ENCODE results near the gene TENT5D. TPM values are rescaled to one million over a fixed set of nuclear protein-coding genes. Genes with fewer than 3 reads are reported as not detected.
"Not testable (repeated sequence)": the region's sequence is repeated elsewhere in the genome, so short reads cannot be mapped to it uniquely, and the experiment has no call there.

TENT5D gene
- not detected for total RNA-seq
- polyA plus RNA-seq, result not detected

DNA sequence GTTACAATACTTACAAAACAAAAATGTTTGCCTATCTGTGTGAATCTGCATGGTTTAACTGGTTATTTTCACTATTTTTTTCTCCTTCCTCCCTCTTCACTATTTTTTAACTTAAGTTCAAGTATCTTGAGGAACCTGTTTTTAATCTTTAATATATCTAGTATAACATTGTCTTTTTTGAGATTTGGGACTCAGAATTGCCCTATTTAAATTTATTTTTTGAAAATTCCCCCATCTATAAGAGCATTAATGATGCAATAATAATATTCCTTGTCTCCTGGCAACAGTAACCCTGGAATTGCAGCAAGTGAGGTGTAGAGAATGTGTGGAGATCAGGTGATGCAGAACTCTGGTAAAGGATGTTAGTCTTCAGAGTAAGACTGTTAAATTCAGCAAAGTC lies at the start of gene TENT5D:
TSS of gene TENT5D (plus strand) at position 301 of the 400 bp plus-strand sequence. CDS start 22,093 bp downstream, outside the sequence.
- Histone ChIP-seq H3K4me1 (ENCODE audit: control insufficient read depth in 4 of 4, insufficient read depth in 4 of 4, low read length in 3 of 4) (no peaks in the 10 kb centered on the region), H3K36me3 (ENCODE audit: control insufficient read depth in 4 of 4, insufficient read depth in 3 of 4, low read depth in 1 of 4, low read length in 3 of 4) (no peaks in the 10 kb centered on the region), H3K27me3 (ENCODE audit: control insufficient read depth in 4 of 4, insufficient read depth in 4 of 4, low read length in 3 of 4) (no peaks in the 10 kb centered on the region), H3K4me3 (ENCODE audit: low read depth in 1 of 3, low read length in 3 of 3) (no peak within 1 kb of the TSS), H3K9ac (ENCODE audit: low read depth in 1 of 2, low read length in 2 of 2) (no peak within 1 kb of the TSS), H3K27ac (ENCODE audit: low read depth in 1 of 2, low read length in 2 of 2) (no peak within 1 kb of the TSS), H3K9me3 (ENCODE audit: control insufficient read depth in 4 of 4, low read length in 3 of 4) (no peaks in the 10 kb centered on the region)
- no peak for DNase-seq (ENCODE audit: low spot score)
- TF ChIP-seq TAF1 (conservative IDR thresholded peaks at IDR 0.05) (no peak), FOXA2 (IDR thresholded peaks at IDR 0.05) (no peak), NR2F2 (IDR thresholded peaks at IDR 0.05) (no peak), YY1 (IDR thresholded peaks at IDR 0.05) (no peak), JUND (IDR thresholded peaks at IDR 0.05) (no peak), GABPA (IDR thresholded peaks at IDR 0.05 in 1 of 2, conservative IDR thresholded peaks at IDR 0.05 in 1 of 2) (no peak), RAD21 (IDR thresholded peaks at IDR 0.05) (no peak), RXRA (IDR thresholded peaks at IDR 0.05) (no peak), FOXA1 (IDR thresholded peaks at IDR 0.05) (no peak)

DNA sequence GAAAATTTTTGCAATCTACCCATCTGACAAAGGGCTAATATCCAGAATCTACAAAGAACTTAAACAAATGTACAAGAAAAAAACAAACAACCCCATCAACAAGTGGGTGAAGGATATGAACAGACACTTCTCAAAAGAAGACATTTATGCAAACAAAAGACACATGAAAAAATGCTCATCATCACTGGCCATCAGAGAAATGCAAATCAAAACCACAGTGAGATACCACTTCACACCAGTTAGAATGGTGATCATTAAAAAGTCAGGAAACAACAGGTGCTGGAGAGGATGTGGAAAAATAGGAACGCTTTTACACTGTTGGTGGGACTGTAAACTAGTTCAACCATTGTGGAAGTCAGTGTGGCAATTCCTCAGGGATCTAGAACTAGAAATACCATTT lies 34.6 kb upstream of the TENT5D start:
- DNase-seq (ENCODE audit: low spot score), result not testable (repeated sequence)
- 58% methylated on average over 1 of the region's 1 CpG for WGBS

DNA sequence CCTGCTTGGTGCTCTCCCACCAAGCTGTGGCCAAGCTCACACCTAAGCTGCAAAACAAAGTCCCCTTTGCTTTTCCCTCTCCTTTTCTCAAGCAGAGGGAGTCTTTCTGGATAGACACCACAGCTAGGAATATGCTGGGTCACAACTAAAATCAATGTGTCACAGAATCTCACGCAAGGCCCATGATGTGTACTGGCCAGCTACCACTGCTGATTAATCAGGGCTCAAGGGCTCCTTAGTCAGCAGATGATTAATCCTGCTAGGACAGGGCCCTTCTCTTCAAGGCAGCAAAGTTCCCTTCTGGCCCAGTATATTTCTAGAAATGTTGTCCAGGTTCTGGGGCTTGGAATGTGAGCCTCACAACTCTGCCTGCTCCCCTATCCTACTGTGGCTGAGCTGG lies 32.0 kb upstream of the TENT5D start:
- 72% methylated on average over 1 of the region's 1 CpG for WGBS
- H3K27me3 ChIP-seq (ENCODE audit: control insufficient read depth in 4 of 4, insufficient read depth in 4 of 4, low read length in 3 of 4), result no peaks in the 10 kb centered on the region
- no peak for DNase-seq (ENCODE audit: low spot score)
- no peaks in the 10 kb centered on the region for H3K36me3 ChIP-seq (ENCODE audit: control insufficient read depth in 4 of 4, insufficient read depth in 3 of 4, low read depth in 1 of 4, low read length in 3 of 4)
- no peak overlapping the region for H3K9ac ChIP-seq (ENCODE audit: low read depth in 1 of 2, low read length in 2 of 2)
- H3K9me3 ChIP-seq (ENCODE audit: control insufficient read depth in 4 of 4, low read length in 3 of 4), result no peaks in the 10 kb centered on the region
- H3K4me3 ChIP-seq (ENCODE audit: low read depth in 1 of 3, low read length in 3 of 3), result no peak overlapping the region
- no peak overlapping the region for H3K27ac ChIP-seq (ENCODE audit: low read depth in 1 of 2, low read length in 2 of 2)
- TF ChIP-seq HNF4A (conservative IDR thresholded peaks at IDR 0.05) (no peak), NR2F2 (IDR thresholded peaks at IDR 0.05) (no peak), FOXA2 (IDR thresholded peaks at IDR 0.05) (no peak), RXRA (IDR thresholded peaks at IDR 0.05) (no peak), HNF4G (IDR thresholded peaks at IDR 0.05) (no peak), JUND (IDR thresholded peaks at IDR 0.05) (no peak), TAF1 (conservative IDR thresholded peaks at IDR 0.05) (no peak)
- TF ChIP-seq, protein P1, sequence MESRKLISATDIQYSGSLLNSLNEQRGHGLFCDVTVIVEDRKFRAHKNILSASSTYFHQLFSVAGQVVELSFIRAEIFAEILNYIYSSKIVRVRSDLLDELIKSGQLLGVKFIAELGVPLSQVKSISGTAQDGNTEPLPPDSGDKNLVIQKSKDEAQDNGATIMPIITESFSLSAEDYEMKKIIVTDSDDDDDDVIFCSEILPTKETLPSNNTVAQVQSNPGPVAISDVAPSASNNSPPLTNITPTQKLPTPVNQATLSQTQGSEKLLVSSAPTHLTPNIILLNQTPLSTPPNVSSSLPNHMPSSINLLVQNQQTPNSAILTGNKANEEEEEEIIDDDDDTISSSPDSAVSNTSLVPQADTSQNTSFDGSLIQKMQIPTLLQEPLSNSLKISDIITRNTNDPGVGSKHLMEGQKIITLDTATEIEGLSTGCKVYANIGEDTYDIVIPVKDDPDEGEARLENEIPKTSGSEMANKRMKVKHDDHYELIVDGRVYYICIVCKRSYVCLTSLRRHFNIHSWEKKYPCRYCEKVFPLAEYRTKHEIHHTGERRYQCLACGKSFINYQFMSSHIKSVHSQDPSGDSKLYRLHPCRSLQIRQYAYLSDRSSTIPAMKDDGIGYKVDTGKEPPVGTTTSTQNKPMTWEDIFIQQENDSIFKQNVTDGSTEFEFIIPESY (IDR thresholded peaks at IDR 0.05), result no peak
- TF ChIP-seq, protein P2, sequence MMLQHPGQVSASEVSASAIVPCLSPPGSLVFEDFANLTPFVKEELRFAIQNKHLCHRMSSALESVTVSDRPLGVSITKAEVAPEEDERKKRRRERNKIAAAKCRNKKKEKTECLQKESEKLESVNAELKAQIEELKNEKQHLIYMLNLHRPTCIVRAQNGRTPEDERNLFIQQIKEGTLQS (IDR thresholded peaks at IDR 0.05), result no peak
- TF ChIP-seq, protein P3, sequence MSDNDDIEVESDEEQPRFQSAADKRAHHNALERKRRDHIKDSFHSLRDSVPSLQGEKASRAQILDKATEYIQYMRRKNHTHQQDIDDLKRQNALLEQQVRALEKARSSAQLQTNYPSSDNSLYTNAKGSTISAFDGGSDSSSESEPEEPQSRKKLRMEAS (IDR thresholded peaks at IDR 0.05), result no peak
- no peaks in the 10 kb centered on the region for H3K4me1 ChIP-seq (ENCODE audit: control insufficient read depth in 4 of 4, insufficient read depth in 4 of 4, low read length in 3 of 4)

More for the DNA sequence above, 34.6 kb upstream of the TENT5D start:
- not testable (repeated sequence) for H3K27ac ChIP-seq (ENCODE audit: low read depth in 1 of 2, low read length in 2 of 2); H3K9ac ChIP-seq (ENCODE audit: low read depth in 1 of 2, low read length in 2 of 2); H3K27me3 ChIP-seq (ENCODE audit: control insufficient read depth in 4 of 4, insufficient read depth in 4 of 4, low read length in 3 of 4); H3K4me1 ChIP-seq (ENCODE audit: control insufficient read depth in 4 of 4, insufficient read depth in 4 of 4, low read length in 3 of 4); H3K9me3 ChIP-seq (ENCODE audit: control insufficient read depth in 4 of 4, low read length in 3 of 4); H3K4me3 ChIP-seq (ENCODE audit: low read depth in 1 of 3, low read length in 3 of 3); H3K36me3 ChIP-seq (ENCODE audit: control insufficient read depth in 4 of 4, insufficient read depth in 3 of 4, low read depth in 1 of 4, low read length in 3 of 4)
